NCI-H748 (cell line): ENCODE measurements around the gene RASA3.
A peak's percentile ranks its signal among the peaks of the same experiment; 100 is the strongest.
"Not testable (repeated sequence)": the region's sequence is repeated elsewhere in the genome, so short reads cannot be mapped to it uniquely, and the experiment has no call there.

Experiments used
- DNase-seq: peaks from one replicate; lab custom pipeline; 2025; ENCODE audit not compliant: unreplicated experiment; lab: John Stamatoyannopoulos, UW

Gene RASA3

DNA sequence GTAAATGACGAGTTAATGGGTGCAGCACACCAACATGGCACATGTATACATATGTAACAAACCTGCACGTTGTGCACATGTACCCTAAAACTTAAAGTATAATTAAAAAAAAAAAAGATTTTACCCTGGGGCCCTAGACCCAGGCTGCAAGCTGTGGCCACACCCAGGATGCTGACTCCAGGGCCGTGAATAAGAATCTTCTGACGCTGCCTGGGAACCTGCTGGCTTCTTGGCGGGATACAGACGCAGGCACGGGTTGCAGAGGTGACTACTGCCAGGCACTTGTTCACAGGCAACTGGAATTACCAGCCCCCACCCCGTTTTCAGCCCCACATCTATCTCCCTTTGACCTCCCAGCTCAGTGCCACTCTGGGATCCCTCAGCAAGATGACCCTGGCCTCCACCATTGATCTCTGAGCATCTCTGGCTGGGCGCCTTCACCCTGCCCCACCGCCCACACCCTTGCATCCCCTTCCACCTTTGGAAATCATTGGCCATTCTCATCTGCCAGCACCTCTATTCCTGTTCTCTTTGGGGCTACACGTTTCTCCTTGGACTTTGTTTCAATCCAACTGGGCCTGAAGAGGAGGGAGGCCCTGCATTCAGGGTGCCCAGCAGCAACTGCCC is 25.6 kb upstream of the RASA3 start:
- DNase-seq, result no peak

DNA sequence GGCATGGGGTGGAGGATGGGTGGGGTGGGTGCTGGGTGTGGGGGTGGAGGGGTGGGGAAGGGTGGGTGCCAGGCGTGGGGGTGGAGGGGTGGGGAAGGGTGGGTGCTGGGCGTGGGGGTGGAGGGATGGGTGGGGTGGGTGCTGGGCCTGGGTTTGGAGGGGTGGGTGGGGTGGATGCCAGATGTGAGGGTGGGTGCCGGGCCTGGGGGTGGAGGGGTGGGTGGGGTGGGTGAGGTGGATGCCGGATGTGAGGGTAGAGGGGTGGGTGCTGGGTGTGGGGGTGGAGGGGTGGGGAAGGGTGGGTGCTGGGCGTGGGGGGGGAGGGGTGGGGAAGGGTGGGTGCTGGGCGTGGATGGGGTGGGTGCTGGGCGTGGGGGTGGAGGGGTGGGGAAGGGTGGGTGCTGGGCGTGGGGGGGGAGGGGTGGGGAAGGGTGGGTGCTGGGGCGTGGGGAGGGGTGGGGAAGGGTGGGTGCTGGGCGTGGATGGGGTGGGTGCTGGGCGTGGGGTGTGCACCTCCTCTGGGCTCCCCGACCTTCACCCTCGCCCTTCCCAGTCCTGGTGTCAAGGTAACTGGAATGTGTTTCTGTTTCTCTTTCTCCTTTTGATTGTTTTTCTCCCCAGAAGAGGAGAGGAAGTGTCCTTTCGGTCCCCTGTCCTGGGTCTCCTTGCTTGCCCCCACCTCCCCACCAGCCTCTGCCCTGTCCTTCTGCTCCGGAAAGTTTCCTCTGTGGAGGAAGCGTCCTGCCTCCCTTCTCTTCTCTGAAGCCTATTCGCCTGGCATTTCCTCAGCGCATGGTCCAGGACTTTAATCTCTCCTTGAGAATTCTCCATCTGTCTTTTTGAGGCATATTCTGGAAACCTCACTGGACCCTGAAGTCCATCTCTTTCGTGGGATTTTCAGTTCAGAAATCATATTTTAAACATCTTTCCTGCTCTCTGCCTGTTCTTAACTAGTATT is 23.8 kb upstream of the RASA3 start:
- no peak for DNase-seq

DNA sequence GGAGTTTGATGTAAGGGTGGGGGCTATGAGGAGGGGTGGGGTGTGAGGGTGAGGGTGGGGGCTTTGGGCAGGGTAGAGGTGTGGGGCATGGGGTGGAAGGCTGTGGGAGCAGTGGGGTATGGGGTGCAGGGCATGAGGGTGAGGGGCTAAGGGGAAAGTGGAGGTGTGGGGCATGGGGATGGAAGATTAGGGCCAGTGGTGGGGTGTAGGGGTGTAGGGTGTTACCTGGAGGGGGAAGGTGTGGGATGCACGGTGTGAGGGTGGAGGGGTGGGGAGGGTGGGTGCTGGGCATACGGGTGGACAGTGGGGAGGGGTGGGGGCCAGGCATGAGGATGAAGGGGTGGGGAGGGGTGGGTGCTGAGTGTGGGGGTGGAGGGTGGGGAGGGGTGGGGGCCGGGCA is 22.9 kb upstream of the RASA3 start:
- no peak for DNase-seq

DNA sequence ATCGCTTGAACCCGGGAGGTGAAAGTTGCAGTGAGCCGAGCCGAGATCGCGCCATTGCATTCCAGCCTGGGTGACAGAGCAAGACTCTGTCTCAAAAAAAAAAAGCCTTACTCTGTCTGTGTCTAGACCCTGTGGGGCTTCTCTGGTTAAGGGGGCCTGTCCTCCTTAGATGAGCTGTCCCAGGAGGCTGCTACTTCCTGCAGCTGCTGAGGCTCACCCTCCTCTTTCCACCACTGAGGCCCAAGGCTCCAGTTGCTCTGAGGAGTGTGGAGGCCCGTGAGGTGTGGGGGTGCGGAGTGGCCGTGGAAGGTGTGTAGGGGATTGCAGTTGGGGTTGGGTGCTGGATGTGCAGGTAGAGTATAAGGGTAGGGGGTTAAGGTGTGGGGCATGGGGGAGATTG is 22.1 kb upstream of the RASA3 start:
- DNase-seq, result no peak

DNA sequence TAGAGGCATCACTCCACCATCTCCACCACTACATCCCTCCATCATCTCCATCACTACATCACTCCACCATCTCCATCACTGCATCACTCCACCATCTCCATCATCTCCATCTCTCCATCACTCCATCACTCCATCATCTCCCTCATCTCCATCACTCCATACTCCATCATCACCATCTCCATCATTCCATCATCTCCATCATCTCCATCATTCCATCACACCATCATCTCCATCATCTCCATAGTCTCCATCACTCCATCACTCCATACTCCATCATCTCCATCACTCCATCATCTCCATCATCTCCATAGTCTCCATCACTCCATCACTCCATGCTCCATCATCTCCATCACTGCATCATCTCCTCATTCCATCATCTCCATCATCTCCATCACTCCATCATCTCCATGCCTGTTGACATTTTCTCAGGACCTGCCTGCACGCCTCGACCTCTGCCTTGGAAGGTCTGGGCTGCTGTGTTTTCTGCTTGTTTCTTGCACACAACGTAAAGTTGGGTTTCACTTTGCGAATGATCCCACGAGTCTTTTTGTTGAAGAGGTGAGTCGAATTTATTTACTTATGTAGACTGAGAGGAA is 21.2 kb upstream of the RASA3 start:
- DNase-seq, result no peak

DNA sequence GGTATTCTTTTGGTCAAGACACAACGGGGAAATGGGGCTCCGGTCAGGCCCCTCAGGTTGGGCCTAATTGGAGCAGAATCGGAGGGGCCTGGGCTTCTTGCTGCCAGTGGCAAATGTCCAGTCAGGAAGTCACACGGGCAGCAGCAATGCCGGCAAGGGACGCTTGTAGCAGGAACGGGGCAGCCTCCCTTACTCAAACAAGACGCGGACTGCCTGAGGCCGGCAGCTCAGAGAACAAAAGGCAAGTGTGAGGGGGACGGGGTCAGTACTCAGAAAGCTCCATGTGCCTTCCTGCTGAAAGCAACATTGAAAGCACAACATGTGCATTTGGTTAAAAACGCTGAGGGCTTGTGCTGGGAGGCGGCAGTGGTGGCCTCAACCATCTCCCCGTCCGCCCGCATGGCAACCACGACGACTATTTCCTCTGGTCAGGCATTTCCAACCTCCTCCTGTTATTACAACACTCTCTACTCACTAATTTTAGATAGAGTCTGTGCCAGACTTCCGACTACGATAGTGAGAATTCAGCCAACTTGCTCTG is 20.5 kb upstream of the RASA3 start:
- DNase-seq, result no peak

DNA sequence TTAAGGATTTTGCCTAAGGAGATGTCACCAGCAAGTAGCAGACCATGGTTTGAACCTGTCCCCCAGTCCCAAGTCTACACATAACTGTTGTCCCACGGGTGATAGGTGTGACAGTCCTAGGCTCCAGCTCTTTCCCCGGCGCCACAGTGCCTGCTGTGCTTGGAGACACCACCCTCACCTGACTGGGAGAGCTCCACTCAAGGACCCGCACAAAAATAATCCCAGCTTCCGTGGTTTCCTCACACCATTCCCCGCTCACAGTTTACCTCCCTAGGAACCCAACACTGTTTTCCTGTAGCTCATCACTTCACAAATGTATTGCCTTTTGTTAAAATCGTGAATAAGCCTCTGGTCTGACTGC is 19.8 kb upstream of the RASA3 start:
- no peak for DNase-seq

DNA sequence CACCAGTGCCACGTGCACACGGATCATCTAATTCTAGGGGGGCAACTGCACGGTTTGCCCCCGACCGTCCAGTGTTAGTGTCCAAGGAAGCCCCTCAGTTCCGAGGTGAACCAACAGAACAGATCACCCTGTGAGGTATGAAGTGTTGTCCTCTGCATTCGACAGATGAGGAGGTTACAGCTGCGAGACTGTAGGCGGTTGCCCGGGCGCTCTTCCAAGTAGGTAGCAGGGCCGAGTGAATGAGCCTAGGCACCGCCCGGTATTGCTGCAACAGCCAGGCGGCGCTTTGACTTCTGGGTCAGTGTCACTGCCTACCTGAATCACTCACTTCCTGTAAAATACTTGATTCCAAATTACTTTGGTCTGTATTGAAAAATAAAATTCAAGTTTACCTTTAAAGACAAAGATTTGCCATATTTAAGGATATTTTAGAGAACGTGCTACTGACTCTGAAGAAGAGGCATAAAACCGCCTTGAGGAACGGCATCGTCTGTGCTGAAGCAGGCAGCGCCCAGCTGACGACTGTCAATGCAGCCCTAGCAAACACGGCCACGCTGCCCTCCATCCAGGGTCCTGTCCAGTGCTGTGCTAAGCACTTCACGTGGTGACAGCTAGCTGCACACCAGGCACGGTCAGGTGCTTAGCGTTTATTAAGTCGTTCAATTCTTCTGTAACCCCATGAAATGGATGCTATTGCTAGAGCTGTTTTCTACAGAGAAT is 19.3 kb upstream of the RASA3 start:
- DNase-seq, result peak; percentile 72

DNA sequence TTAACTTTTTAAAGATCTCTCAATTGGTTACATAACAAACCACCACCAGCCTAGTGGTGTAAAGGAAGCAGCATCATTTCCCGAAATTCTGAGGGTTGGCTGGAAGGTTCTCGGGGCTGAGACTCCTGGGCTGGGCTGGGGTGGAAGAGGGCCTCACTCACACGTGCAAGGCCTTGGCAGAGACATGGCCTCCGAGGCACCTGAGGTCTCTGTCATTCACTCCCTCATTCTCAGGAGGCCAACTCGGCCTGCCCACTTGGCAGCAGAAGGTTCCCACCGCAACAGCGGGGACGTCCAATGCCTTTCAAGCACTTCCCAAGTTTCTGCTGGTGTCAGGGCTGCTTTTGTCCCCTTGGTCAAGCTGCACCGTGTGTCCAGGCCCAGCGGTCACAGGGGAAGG is 18.6 kb upstream of the RASA3 start:
- no peak for DNase-seq

DNA sequence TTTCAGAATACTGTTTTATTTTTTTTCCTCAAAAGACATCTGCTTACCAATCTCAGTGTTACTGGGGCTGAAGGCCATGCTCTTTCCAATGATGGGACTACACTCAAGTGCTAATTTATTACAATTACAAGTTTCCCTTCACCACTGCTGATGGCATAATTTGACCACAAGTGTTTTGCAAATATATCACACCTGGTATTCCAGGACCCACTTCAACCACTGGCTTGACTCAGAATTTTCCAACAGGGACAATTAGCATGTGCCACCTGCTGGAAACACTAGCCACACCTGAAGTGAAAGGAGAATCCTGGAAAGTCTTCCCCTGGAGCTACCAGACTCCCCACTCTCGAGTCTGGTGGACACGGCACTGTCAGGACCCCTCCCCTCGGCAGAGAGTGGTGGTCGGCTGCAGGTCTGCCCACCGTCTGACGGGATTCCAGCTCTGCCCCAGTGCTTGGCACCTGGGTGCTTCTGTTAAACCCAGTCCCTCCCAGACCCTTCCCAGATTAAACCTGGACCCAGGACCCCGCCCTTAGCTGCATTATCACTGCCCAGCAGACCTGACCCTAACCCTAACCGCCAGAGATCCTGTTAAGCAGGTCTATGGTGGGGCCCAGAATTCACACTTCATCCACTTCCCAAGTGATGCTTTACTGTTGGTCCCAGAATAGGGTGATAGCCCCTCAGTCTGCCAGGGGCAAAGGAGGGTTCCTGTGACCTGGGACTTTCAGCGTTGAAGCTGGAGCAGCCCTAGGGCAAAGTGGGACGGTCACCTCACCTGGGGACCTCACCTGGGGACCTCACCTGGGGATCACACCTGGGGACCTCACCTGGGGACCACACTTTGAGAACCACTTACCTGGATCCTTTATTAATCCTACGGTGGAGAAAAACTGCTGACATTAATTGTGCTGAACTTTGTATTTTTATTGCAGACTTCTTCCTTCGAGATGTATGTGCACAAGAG is 17.6 kb upstream of the RASA3 start:
- peak; percentile 97 for DNase-seq

DNA sequence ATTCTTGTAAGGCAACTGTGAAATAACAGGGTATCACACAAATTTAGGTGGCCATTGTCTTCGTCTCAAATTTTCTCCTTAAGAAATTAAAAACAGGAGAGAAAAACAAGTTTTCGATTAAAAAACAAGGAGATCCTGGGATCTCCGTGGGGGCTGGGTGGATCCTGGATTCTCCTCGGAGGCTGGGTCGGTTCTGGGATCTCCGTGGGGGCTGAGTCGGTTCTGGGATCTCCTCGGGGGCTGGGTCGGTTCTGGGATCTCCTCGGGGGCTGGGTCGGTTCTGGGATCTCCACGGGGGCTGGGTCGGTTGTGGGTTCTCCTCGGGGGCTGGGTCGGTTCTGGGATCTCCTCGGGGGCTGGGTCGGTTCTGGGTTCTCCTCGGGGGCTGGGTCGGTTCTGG is 16.5 kb upstream of the RASA3 start:
- DNase-seq, result not testable (repeated sequence)

DNA sequence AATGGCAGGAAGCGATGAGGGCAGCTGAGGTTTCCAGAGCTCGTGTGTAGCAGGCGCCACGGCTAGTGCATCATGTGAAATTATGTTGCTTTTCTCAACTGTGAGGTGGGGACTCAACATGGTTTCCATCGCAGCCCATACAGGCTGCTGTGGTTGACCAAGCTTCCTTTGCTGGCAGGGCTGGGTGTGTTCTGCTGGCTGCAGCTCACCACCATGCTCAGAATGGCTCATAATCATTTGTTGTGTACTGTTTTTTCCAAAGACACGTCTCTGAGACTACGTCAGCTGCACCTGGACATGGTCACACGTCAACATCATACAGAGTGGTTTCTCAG is 16.1 kb upstream of the RASA3 start:
- DNase-seq, result peak; percentile 91

DNA sequence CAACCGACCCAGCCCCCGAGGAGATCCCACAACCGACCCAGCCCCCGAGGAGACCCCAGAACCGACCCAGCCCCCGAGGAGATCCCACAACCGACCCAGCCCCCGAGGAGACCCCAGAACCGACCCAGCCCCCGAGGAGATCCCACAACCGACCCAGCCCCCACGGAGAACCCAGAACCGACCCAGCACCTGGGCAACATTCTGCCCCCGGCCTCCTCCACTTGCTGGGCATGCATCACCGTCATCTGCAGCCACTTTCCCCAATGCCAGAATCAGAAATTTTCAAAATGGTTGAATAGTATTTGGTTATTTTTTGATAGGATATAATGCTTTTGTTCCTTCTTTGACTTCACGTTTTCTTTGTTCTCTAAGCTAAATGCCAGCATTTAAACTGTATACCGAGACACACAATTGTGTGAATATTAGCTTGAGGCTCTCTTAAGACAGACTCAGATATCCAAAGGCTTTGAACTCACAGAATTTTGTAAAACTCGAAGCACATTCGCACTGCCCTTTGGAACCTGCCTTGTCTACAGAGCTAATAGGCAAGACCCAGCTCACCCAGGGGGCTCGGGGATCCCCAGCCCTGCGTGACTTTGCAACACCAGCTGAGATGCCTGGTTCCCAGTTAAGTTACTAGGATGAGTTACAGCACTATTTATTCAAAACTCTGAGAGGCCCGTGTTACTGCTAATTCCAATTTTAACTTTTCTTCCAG is 15.5 kb upstream of the RASA3 start:
- DNase-seq, result no peak

DNA sequence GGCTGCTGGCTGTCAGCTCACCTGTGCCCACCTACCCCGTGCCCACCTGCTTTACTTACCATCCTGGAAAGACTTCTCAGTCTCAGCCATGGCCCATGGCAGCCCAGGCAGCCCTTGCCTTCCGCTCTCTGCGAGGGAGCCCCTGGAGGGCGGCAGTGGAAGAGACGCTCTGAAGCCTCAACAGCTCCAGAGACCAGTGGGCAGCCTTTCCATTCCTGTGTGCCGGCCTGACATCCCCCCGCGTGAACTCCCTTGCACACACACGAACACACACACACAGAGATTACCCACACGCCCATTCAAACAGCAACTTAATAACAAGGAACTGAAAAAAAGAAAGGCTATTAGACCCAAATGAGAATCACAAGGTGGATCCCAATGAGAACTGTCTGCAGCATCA is 14.2 kb upstream of the RASA3 start:
- DNase-seq, result peak; percentile 15

DNA sequence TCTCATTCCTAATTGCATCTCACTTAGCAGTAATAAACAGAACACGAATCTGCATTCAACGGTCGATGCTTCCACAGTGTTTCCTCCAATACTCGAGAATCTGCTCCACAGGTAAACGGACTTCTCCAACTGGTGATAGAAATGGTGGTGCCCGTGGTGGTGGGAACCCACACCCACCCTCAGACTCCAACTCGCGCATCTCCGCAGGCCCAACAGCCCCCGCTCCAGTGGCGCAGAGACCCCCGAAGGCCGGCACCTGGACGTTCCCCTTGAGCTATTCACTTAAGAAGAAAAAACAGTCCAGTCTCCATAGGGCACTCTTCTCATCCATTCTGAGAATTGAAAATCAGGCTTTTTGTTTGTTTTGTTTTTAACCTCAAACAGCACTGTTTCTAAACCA is 13.8 kb upstream of the RASA3 start:
- DNase-seq, result no peak

DNA sequence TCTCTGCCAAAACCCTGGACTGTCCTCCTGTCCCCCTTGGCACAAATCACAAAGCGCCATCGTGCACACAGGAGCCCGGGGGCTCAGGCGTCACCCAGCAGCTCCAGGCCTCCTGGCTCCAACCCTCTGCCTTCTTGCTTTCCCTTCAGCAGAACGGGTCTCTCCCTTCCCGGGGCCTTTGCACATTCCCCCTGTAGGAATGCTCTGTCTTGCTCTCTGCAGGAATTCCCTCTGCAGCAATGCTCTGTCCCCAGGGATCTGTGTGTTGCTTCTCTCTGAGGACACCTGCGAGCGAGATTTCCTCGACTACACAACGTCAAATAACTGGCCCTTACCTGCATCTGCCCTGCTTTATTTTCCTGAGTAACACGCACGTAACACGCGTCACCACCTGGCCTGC is 13.3 kb upstream of the RASA3 start:
- no peak for DNase-seq

DNA sequence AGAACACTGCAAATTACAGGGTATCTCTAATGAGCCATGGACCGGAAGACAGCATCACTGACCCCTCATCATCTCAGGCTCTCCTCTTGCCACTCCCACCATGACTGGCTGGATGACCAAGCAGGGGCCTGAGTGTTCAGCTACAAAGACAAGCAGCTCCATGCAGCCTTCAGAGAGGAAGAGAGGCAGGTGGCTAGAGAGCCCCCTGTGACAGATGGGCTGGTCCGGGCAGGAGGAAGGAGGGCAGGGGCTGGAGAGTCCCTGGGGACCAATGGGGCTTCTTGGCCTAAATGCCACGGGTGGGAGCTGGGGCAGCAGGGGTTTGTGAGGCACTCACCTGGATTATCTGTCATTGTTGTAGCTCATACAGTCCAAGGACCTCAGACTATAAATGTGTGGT is 12.8 kb upstream of the RASA3 start:
- DNase-seq, result peak; percentile 56

DNA sequence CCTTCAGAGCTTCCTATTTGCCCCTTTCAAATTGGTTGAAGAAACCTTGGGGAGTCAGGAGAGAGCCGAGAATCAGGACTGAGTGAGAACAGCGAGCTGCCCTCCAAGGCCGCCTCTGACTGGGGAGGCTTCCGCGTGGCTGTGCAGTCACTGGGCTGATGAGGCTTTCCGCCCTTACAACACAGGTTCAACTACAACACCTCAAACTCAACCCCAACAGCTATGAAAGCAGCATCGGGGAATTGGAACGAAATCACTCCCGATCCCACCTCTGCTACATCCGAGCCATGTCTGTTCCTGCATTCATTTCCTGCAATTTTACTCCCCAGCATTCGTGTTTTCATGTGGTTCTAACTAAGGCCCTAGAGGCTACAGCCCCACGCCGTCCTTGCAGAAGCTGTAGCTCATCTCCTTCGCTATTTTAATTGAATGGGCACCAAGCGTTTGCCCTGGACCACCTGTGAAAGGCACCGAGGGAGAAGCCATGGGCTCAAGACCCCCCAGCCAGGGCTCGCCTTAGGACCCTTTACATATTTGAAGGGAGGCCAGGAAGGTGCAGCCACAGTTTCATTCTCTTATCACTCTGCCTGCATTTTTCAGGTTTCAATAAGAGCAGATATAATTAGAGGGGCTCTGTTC is 12.3 kb upstream of the RASA3 start:
- no peak for DNase-seq
